HG03565 (cell line): ENCODE measurements around the gene FRRS1L.

ENCODE experiments used
- ATAC-seq: cut with Tn5 transposase; IDR thresholded peaks from one replicate; pipeline ENCODE4 v1.9.1; 2021; ENCODE audit warnings: mild to moderate bottlenecking, moderate library complexity; ENCODE audit not compliant: unreplicated experiment

Gene FRRS1L

GRCh38 chr9:109108318-109108717 is 58.7 kb downstream of the FRRS1L start:
- no peak for ATAC-seq

- ATAC-seq: no peak
These were observed 59.4 kb downstream of the FRRS1L start for GRCh38 chr9:109107402-109108240.

- ATAC-seq: peak; percentile 78
These were observed 65.2 kb downstream of the FRRS1L start for GRCh38 chr9:109101810-109102209.

GRCh38 chr9:109101202-109101595 is 65.8 kb downstream of the FRRS1L start:
- ATAC-seq: no peak

GRCh38 chr9:109100543-109101201 is 66.4 kb downstream of the FRRS1L start:
- no peak for ATAC-seq

GRCh38 chr9:109098960-109099308 is 68.1 kb downstream of the FRRS1L start:
- ATAC-seq: no peak

GRCh38 chr9:109098171-109098959 is 68.7 kb downstream of the FRRS1L start:
- ATAC-seq: no peak

- ATAC-seq: no peak
These were observed 69.9 kb downstream of the FRRS1L start for GRCh38 chr9:109097146-109097545.

GRCh38 chr9:109095321-109095720 is 71.7 kb downstream of the FRRS1L start:
- no peak for ATAC-seq

GRCh38 chr9:109094268-109094667 is 72.8 kb downstream of the FRRS1L start:
- no peak for ATAC-seq

GRCh38 chr9:109092587-109092986 is 74.5 kb downstream of the FRRS1L start:
- no peak for ATAC-seq

GRCh38 chr9:109092051-109092580 is 74.9 kb downstream of the FRRS1L start:
- no peak for ATAC-seq

- no peak for ATAC-seq
These were observed 78.8 kb downstream of the FRRS1L start for GRCh38 chr9:109088221-109088620.

- ATAC-seq: no peak
These were observed 79.3 kb downstream of the FRRS1L start for GRCh38 chr9:109087795-109088194.

- ATAC-seq: peak; percentile 96
These were observed 80.8 kb downstream of the FRRS1L start for GRCh38 chr9:109086221-109086620.

- ATAC-seq: no peak
These were observed 81.5 kb downstream of the FRRS1L start for GRCh38 chr9:109085510-109085909.

GRCh38 chr9:109083813-109084405 is 83.1 kb downstream of the FRRS1L start:
- ATAC-seq: no peak

GRCh38 chr9:109083141-109083540 is 83.9 kb downstream of the FRRS1L start:
- ATAC-seq: no peak

- ATAC-seq: no peak
These were observed 84.9 kb downstream of the FRRS1L start for GRCh38 chr9:109082091-109082620.
